Measurements from ENCODE around the gene PARL.

The PARL gene

GRCh38 chr3:183819831-183820230, 64.8 kb downstream of the PARL start:
- H2BK15ac ChIP-seq (ENCODE audit: low read depth, poor library complexity, severe bottlenecking), result no peak overlapping the region
- no peak overlapping the region for H3K14ac ChIP-seq (ENCODE audit: low read length in 2 of 2)
- H3K18ac ChIP-seq (ENCODE audit: low read depth in 1 of 2, low read length in 2 of 2), result no peak overlapping the region
- peaks cover 0 to 29% of the 10 kb centered on the region in 2 experiments for H3K36me3 ChIP-seq (ENCODE audit: control insufficient read depth in 1 of 2, insufficient read depth in 2 of 2, low read depth in 1 of 2, low read length in 2 of 2)
- H3K9me3 ChIP-seq (ENCODE audit: control insufficient read depth, low read length), result no peaks in the 10 kb centered on the region
- no peak overlapping the region for H2AK5ac ChIP-seq (ENCODE audit: low read length, severe bottlenecking)
- no peaks in the 10 kb centered on the region for H3K27me3 ChIP-seq (ENCODE audit: control insufficient read depth in 1 of 2, insufficient read depth in 1 of 2, low read length in 2 of 2)
- no peak overlapping the region for H3K4me2 ChIP-seq (ENCODE audit: low read length, poor library complexity, severe bottlenecking)
- H3K4me3 ChIP-seq (ENCODE audit: insufficient read depth in 1 of 2, low read depth in 1 of 2, low read length in 2 of 2), result no peak overlapping the region
- H3K4me1 ChIP-seq (ENCODE audit: control insufficient read depth, insufficient read depth, low read depth, low read length), result peaks cover 11% of the 10 kb centered on the region
- H3K9ac ChIP-seq (ENCODE audit: low read length), result no peak overlapping the region
- no peak for DNase-seq
- 92% methylated on average over 6 of the region's 6 CpGs for WGBS
- H3K79me1 ChIP-seq (replicated peaks; ENCODE audit: low read length, poor library complexity, severe bottlenecking), result peaks cover 9% of the 10 kb centered on the region
- no peak overlapping the region for H3K4ac ChIP-seq (ENCODE audit: low read depth in 1 of 2, low read length in 2 of 2)
- H2BK5ac ChIP-seq (ENCODE audit: low read depth, low read length, poor library complexity, severe bottlenecking), result no peak overlapping the region
- H3K23ac ChIP-seq (ENCODE audit: low read length in 2 of 2), result no peak overlapping the region
- no peak overlapping the region for H4K8ac ChIP-seq (ENCODE audit: low read length)
- H2BK120ac ChIP-seq (ENCODE audit: low read depth, low read length), result no peak overlapping the region
- H2BK12ac ChIP-seq (ENCODE audit: low read length in 2 of 2), result no peak overlapping the region
- H2AFZ ChIP-seq (ENCODE audit: low read depth, low read length), result no peak overlapping the region
- H4K91ac ChIP-seq (ENCODE audit: low read length), result no peak overlapping the region
- H3K27ac ChIP-seq (ENCODE audit: low read length, poor library complexity, severe bottlenecking), result no peak overlapping the region

GRCh38 chr3:183818706-183819624, 65.7 kb downstream of the PARL start:
- Histone ChIP-seq H2BK5ac (ENCODE audit: low read depth, low read length, poor library complexity, severe bottlenecking) (no peak overlapping the region), H2BK120ac (ENCODE audit: low read depth, low read length) (no peak overlapping the region), H3K4ac (ENCODE audit: low read depth in 1 of 2, low read length in 2 of 2) (peak overlapping the region in 1 of 2 experiments; percentile 53), H2AFZ (ENCODE audit: low read depth, low read length) (no peak overlapping the region), H3K4me1 (ENCODE audit: control insufficient read depth, insufficient read depth, low read depth, low read length) (peaks cover 6% of the 10 kb centered on the region), H2BK12ac (ENCODE audit: low read length in 2 of 2) (no peak overlapping the region), H3K36me3 (ENCODE audit: control insufficient read depth in 1 of 2, insufficient read depth in 2 of 2, low read depth in 1 of 2, low read length in 2 of 2) (peaks cover 0 to 30% of the 10 kb centered on the region in 2 experiments), H3K14ac (ENCODE audit: low read length in 2 of 2) (no peak overlapping the region), H3K9me3 (ENCODE audit: control insufficient read depth, low read length) (no peaks in the 10 kb centered on the region), H3K4me2 (ENCODE audit: low read length, poor library complexity, severe bottlenecking) (no peak overlapping the region), H3K27me3 (ENCODE audit: control insufficient read depth in 1 of 2, insufficient read depth in 1 of 2, low read length in 2 of 2) (no peaks in the 10 kb centered on the region), H4K91ac (ENCODE audit: low read length) (no peak overlapping the region), H4K8ac (ENCODE audit: low read length) (no peak overlapping the region), H3K9ac (ENCODE audit: low read length) (no peak overlapping the region), H3K23ac (ENCODE audit: low read length in 2 of 2) (no peak overlapping the region), H3K4me3 (ENCODE audit: insufficient read depth in 1 of 2, low read depth in 1 of 2, low read length in 2 of 2) (no peak overlapping the region), H2AK5ac (ENCODE audit: low read length, severe bottlenecking) (no peak overlapping the region), H2BK15ac (ENCODE audit: low read depth, poor library complexity, severe bottlenecking) (no peak overlapping the region), H3K27ac (ENCODE audit: low read length, poor library complexity, severe bottlenecking) (no peak overlapping the region), H3K18ac (ENCODE audit: low read depth in 1 of 2, low read length in 2 of 2) (no peak overlapping the region), H3K79me1 (replicated peaks; ENCODE audit: low read length, poor library complexity, severe bottlenecking) (peaks cover 9% of the 10 kb centered on the region)
- 97% methylated on average over 21 of the region's 25 CpGs for WGBS
- DNase-seq, result no peak

- Histone ChIP-seq H2BK5ac (ENCODE audit: low read depth, low read length, poor library complexity, severe bottlenecking) (no peak overlapping the region), H2AFZ (ENCODE audit: low read depth, low read length) (no peak overlapping the region), H3K4me1 (ENCODE audit: control insufficient read depth, insufficient read depth, low read depth, low read length) (peaks cover 6% of the 10 kb centered on the region), H3K4me2 (ENCODE audit: low read length, poor library complexity, severe bottlenecking) (no peak overlapping the region), H4K91ac (ENCODE audit: low read length) (no peak overlapping the region), H2BK120ac (ENCODE audit: low read depth, low read length) (no peak overlapping the region), H3K18ac (ENCODE audit: low read depth in 1 of 2, low read length in 2 of 2) (no peak overlapping the region), H3K14ac (ENCODE audit: low read length in 2 of 2) (no peak overlapping the region), H3K23ac (ENCODE audit: low read length in 2 of 2) (no peak overlapping the region), H3K27ac (ENCODE audit: low read length, poor library complexity, severe bottlenecking) (no peak overlapping the region), H3K4me3 (ENCODE audit: insufficient read depth in 1 of 2, low read depth in 1 of 2, low read length in 2 of 2) (no peak overlapping the region), H2BK12ac (ENCODE audit: low read length in 2 of 2) (no peak overlapping the region), H3K4ac (ENCODE audit: low read depth in 1 of 2, low read length in 2 of 2) (no peak overlapping the region), H2AK5ac (ENCODE audit: low read length, severe bottlenecking) (no peak overlapping the region), H3K36me3 (ENCODE audit: control insufficient read depth in 1 of 2, insufficient read depth in 2 of 2, low read depth in 1 of 2, low read length in 2 of 2) (peaks cover 0 to 33% of the 10 kb centered on the region in 2 experiments), H4K8ac (ENCODE audit: low read length) (no peak overlapping the region), H3K9me3 (ENCODE audit: control insufficient read depth, low read length) (no peaks in the 10 kb centered on the region), H3K9ac (ENCODE audit: low read length) (no peak overlapping the region), H2BK15ac (ENCODE audit: low read depth, poor library complexity, severe bottlenecking) (no peak overlapping the region), H3K79me1 (replicated peaks; ENCODE audit: low read length, poor library complexity, severe bottlenecking) (peaks cover 5% of the 10 kb centered on the region), H3K27me3 (ENCODE audit: control insufficient read depth in 1 of 2, insufficient read depth in 1 of 2, low read length in 2 of 2) (no peaks in the 10 kb centered on the region)
- 91% methylated on average over 14 of the region's 14 CpGs for WGBS
- no peak for DNase-seq
Observed at GRCh38 chr3:183818041-183818620, 66.5 kb downstream of the PARL start.

- H3K4me1 ChIP-seq (ENCODE audit: control insufficient read depth, insufficient read depth, low read depth, low read length), result peaks cover 6% of the 10 kb centered on the region
- no peak overlapping the region for H2BK15ac ChIP-seq (ENCODE audit: low read depth, poor library complexity, severe bottlenecking)
- no peak overlapping the region for H2BK5ac ChIP-seq (ENCODE audit: low read depth, low read length, poor library complexity, severe bottlenecking)
- no peak overlapping the region for H3K27ac ChIP-seq (ENCODE audit: low read length, poor library complexity, severe bottlenecking)
- no peak overlapping the region for H2BK12ac ChIP-seq (ENCODE audit: low read length in 2 of 2)
- H4K8ac ChIP-seq (ENCODE audit: low read length), result no peak overlapping the region
- 96% methylated on average over 9 of the region's 9 CpGs for WGBS
- no peak overlapping the region for H3K4me2 ChIP-seq (ENCODE audit: low read length, poor library complexity, severe bottlenecking)
- no peak overlapping the region for H3K14ac ChIP-seq (ENCODE audit: low read length in 2 of 2)
- no peak overlapping the region for H3K9ac ChIP-seq (ENCODE audit: low read length)
- peaks cover 5 to 34% of the 10 kb centered on the region in 2 experiments for H3K36me3 ChIP-seq (ENCODE audit: control insufficient read depth in 1 of 2, insufficient read depth in 2 of 2, low read depth in 1 of 2, low read length in 2 of 2)
- no peak overlapping the region for H3K4ac ChIP-seq (ENCODE audit: low read depth in 1 of 2, low read length in 2 of 2)
- H3K4me3 ChIP-seq (ENCODE audit: insufficient read depth in 1 of 2, low read depth in 1 of 2, low read length in 2 of 2), result no peak overlapping the region
- no peak overlapping the region for H3K23ac ChIP-seq (ENCODE audit: low read length in 2 of 2)
- H3K27me3 ChIP-seq (ENCODE audit: control insufficient read depth in 1 of 2, insufficient read depth in 1 of 2, low read length in 2 of 2), result no peaks in the 10 kb centered on the region
- no peak overlapping the region for H3K18ac ChIP-seq (ENCODE audit: low read depth in 1 of 2, low read length in 2 of 2)
- no peak overlapping the region for H2AK5ac ChIP-seq (ENCODE audit: low read length, severe bottlenecking)
- H4K91ac ChIP-seq (ENCODE audit: low read length), result no peak overlapping the region
- H2AFZ ChIP-seq (ENCODE audit: low read depth, low read length), result no peak overlapping the region
- no peak for DNase-seq
- peaks cover 5% of the 10 kb centered on the region for H3K79me1 ChIP-seq (replicated peaks; ENCODE audit: low read length, poor library complexity, severe bottlenecking)
- H3K9me3 ChIP-seq (ENCODE audit: control insufficient read depth, low read length), result no peaks in the 10 kb centered on the region
- H2BK120ac ChIP-seq (ENCODE audit: low read depth, low read length), result no peak overlapping the region
Observed at GRCh38 chr3:183817639-183818038, 67.0 kb downstream of the PARL start.
